ENCODE data around the gene ROBO2.

ROBO2 gene

GRCh38 chr3:77052051-77052501 lies 12.2 kb downstream of the ROBO2 start:
- no peak for DNase-seq (ENCODE audit: low read depth)

GRCh38 chr3:77052733-77053670 lies 13.1 kb downstream of the ROBO2 start:
- no peak for DNase-seq (ENCODE audit: low read depth)

DNA sequence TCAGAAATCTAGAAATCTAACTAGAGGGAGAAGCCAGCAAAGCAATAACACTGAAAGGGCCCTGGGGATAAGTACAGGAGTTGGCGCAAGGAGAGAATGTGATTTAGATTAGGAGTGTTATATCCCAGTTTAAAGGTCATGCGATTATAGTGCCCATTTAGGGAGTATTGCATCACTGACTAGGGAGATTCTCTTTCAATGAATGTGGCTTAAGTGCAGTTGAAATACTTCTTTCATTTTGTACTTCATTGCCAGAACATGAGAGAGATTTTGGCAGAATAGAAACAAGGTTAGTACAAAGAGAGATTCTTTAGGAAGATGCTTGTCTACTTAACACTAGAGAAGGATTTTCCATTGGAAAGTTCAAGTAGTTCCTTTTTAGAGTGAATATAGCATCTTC lies 13.9 kb downstream of the ROBO2 start:
- DNase-seq (ENCODE audit: low read depth), result no peak

DNA sequence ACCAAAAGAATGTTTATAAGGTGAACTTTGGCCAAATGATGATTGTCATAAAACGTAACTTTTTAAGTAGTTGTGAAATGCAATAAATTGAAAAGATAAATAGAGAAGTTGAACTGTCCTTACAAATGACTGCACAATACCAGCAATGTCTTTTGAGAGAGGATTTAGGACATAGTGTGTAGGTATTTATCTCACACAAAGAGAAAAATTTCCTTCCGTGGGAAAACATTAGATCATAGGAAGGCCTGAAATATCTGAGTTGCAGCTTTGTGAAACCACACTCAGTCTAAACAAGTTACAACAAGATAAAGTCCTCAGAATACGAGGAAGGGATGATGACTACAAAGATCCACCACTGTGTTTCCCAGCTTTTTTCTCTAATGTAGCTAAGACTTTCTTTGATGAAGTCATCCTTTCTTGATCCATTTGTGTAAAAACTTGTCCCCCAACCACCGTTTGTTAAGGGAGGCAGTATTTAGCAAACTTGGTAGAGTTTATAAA lies 16.0 kb downstream of the ROBO2 start:
- DNase-seq (ENCODE audit: low read depth), result no peak

GRCh38 chr3:77059354-77059753 lies 19.5 kb downstream of the ROBO2 start:
- no peak for DNase-seq (ENCODE audit: low read depth)

DNA sequence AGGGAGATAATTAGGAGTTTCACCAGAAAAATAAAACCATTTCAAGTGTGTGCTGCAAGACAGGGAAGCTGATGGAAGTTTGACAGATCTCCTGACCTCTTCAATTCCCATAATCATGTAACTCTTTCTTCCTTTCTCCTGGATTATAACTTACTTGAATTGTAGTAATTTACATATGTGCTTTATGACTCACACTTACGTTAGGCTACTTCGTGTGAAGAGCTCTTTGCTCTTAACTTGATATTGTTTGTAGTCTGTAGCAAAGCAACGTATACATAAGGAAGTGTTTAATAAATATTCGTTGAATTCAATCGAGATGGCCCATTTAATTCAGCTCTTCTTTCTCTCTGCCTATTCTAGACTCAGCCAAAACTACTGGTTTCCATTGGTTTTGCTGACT lies 23.5 kb downstream of the ROBO2 start:
- DNase-seq (ENCODE audit: low read depth), result no peak

DNA sequence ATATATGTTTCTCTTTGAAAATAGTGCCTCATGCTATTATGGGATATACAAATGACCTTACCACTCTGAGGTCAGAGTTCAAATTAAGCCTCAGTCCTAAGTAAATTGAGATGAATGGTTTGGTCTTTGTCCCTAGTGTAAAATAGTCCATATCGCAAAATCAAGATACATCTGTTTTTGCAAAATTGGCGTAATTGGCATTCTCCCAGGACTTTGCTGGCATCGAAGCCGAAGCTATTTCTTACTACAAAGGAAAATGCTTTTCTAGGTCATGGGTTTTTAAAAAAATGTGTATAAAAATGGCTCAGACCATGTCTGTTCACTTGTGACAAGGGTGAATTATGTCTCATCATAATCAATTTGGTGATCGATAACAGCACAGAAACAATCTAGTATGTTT lies 25.9 kb downstream of the ROBO2 start:
- no peak for DNase-seq (ENCODE audit: low read depth)

- DNase-seq (ENCODE audit: low read depth), result no peak
These were observed 26.9 kb downstream of the ROBO2 start for GRCh38 chr3:77066829-77067228.

DNA sequence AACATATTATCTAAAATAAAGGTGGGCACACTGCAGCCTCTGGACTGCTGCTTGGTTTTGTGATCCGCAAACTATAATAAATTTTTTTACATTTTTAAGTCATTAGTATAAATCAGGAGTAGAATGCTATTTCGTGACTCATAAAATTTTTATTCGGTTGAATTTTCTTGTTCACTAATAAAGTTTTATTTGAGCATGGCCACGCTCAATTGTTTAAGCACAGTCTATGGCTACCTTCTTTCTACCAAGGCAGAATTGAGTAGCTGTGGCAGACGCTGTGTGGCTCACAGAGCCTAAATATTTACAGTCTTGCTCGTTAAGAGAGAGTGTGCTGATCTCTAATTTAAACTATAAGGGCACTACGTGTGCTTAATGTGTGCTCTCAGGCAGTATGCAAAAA lies 28.9 kb downstream of the ROBO2 start:
- no peak for DNase-seq (ENCODE audit: low read depth)

GRCh38 chr3:77071364-77071763 lies 31.5 kb downstream of the ROBO2 start:
- no peak for DNase-seq (ENCODE audit: low read depth)

DNA sequence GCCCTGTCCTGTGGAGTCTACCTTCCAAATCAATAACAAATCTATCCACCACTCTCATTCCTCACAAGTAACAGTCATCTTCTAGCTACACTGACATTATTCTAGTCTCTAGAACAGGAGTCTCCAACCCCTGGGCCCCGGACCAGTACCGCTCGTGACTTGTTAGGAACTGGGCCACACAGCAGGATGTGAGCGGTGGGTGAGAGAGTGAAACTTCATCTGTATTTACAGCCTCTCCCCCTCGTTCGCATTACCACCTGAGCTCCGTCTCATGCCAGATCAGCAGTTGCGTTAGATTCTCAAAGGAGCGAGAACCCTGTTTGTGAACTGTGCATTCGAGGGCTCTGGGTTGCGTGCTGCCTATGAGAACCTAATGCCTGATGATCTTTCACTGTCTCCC lies 31.9 kb downstream of the ROBO2 start:
- DNase-seq (ENCODE audit: low read depth), result no peak

GRCh38 chr3:77072232-77072631 lies 32.3 kb downstream of the ROBO2 start:
- DNase-seq (ENCODE audit: low read depth), result no peak

DNA sequence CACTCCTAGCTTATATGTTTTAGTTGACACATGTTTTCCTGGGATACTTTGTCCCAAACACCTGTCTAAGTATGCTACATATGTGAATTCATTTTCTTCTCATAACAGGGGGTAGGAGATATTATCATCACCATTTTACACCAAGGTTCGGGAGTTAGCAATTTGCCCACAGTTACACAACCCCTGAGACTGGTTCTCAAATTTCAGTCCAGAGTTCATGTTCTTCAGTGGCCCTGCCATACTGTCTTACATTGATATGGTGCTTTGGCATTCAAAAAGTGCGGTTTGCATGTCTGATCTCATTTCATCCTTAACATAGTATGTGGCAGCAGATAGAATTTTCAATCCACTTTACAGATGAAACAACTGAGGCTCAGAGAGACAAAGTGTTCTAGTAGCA lies 38.4 kb downstream of the ROBO2 start:
- DNase-seq (ENCODE audit: low read depth), result no peak

DNA sequence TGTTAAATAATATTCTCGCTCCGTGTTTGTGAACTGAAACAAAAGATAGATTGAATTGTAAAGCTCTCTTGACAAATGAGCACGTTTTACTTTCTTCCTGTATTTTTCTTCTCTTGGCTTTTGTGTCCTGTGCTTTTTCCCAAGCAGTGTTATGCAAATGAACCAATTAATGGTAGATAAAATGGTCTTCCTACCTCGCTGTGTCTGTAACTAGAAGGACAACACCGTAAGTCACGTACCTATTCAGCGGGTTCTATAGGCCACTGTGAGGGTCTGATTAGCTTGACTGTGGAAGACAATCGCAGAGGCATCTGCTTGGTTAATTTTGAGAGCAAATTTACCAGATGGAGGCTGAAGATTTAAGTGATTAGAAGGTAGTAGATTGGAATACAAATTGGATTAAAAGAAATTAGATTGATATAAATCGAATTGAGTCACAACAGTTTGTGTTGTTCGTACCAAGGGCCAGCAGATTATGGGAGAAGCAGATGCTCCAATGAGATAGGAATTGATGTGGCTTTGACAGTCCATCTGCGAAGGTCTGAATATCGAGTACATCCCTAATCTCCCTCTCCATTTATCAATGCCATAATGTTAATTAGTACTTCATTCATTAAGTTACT lies 40.2 kb downstream of the ROBO2 start:
- DNase-seq (ENCODE audit: low read depth), result no peak

- no peak for DNase-seq (ENCODE audit: low read depth)
These were observed 41.4 kb downstream of the ROBO2 start for GRCh38 chr3:77081240-77081661.

DNA sequence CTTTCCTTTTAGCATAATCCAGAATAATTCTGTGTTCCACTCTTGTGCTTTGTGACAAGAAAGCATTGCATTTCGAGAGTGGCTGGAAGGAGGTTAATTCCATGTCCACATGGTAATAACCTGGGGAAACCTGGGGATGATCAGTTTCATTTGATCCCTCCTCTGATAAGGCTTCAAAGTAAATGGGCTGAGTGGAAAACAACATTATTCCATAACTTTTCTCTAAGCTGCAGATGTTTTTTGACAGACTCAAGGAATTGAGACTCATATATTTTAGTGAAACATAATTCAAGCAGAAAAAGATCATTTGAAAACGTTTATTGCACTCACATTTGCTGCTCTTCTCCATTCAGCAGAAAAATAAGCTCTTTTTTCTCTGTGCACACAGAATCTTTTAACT lies 44.6 kb downstream of the ROBO2 start:
- DNase-seq (ENCODE audit: low read depth), result no peak

DNA sequence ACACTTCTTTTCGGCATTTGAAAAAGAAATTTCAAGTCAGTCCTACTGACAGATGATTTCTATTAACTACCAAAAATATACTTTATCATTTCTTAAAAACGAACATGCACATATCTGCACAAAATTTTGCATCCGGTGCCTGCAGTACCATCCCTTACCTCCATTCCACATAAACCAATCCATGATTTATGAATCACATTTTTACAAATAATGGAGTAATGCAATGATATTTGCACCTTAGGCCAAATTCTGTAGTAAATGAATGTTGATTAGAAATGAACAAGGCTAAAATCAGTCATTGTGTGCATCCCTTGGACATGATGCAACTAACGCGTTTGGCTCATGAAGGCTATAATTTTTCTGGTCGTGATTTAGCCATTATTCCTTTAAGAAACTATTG lies 46.5 kb downstream of the ROBO2 start:
- no peak for DNase-seq (ENCODE audit: low read depth)

GRCh38 chr3:77091809-77092208 lies 51.9 kb downstream of the ROBO2 start:
- no peak for DNase-seq (ENCODE audit: low read depth)

DNA sequence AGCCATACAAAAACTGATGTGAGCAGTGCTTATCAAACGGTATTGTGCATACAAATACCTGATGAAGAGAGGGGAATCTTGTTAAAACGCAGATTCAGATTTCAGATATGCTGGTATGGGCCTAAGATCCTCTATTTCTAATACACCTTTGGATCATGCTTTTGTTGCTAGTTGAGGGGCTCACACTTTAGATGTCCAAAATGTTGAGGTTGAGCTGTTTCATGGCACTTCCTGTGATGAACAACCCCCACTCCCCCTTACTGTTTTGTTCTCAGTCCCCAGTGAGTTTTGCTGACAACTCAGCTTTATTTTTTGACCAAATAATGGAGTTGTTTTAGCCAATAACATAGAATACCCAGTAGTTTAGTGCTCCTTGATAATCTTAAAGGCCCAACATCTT lies 53.2 kb downstream of the ROBO2 start:
- no peak for DNase-seq (ENCODE audit: low read depth)

DNA sequence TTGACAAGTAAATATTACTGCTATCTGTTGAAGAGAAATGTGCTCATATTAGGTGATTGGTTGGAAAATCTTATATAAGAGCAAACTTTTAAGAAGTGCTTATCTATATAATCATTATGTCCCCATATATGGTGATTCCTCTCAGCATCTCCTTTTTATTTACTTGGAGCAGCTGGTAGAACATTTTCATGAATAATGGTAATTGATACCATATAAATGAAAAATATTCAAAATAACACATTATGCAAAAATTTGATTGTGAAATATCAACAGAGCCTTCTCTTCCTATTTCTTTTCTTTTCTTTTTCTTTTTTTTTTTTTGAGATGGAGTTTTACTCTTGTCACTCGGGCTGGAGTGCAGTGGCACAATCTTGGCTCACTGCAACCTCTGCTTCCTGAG lies 56.2 kb downstream of the ROBO2 start:
- no peak for DNase-seq (ENCODE audit: low read depth)

GRCh38 chr3:77096966-77097890 lies 57.3 kb downstream of the ROBO2 start:
- DNase-seq (ENCODE audit: low read depth), result no peak

Data from stimulated activated CD8-positive, alpha-beta memory T cell treated with anti-CD3 and anti-CD28 coated beads, Interleukin-12 subunit alpha, Interleukin-12 subunit beta, amount 100 ng/mL, for 4 hours (primary cell).